A673 (cell line): ENCODE results near the gene OR2T4. TPM values are rescaled to one million over a fixed set of nuclear protein-coding genes. Genes with fewer than 3 reads are reported as not detected.

Experiments used
- BruUV-seq: library from RNA; stranded (reverse); fragments of 400-500 nt; replicated peaks from 2 replicates; lab custom pipeline; 2021; lab: Mats Ljungman, UMichigan
- CTCF ChIA-PET: fragments of 300-600 bp; sonication (Branson Sonifier 250); formaldehyde crosslinking; loops from one replicate; lab custom pipeline; 2022; ENCODE audit warnings: antibody characterized with exemption; lab: Charles Lee
- POLR2A ChIA-PET: fragments of 300-600 bp; sonication (Branson Sonifier 250); formaldehyde crosslinking; loops from one replicate; lab custom pipeline; 2022; ENCODE audit warnings: antibody characterized with exemption; ENCODE audit not compliant: low non-redundant PET; lab: Charles Lee
- DNase-seq: peaks from one replicate; pipeline ENCODE4 v3.0.0-alpha.2; 2015; ENCODE audit warnings: low spot score
- H3K27ac ChIP-seq: fragments of 200-600 bp; sonication (generic); 2 replicates; pipeline ENCODE4 v1.5.1; 2016; ENCODE audit warnings: mixed run types, low read depth, mild to moderate bottlenecking, mixed read lengths, antibody characterized with exemption, low read length; ENCODE audit not compliant: poor library complexity, severe bottlenecking
- H3K27me3 ChIP-seq: fragments of 200-600 bp; sonication (generic); replicated peaks from 2 replicates; pipeline ENCODE4 v1.6.1; 2017; ENCODE audit warnings: mixed run types, low read depth, mild to moderate bottlenecking, mixed read lengths, antibody characterized with exemption, low read length; ENCODE audit not compliant: insufficient read depth, poor library complexity
- H3K36me3 ChIP-seq: fragments of 200-600 bp; sonication (generic); 2 replicates; pipeline ENCODE4 v1.6.1; 2016; ENCODE audit warnings: mixed run types, mild to moderate bottlenecking, mixed read lengths, antibody characterized with exemption, low read length; ENCODE audit not compliant: insufficient read depth, poor library complexity, severe bottlenecking
- H3K4me1 ChIP-seq: fragments of 200-600 bp; sonication (generic); 2 replicates; pipeline ENCODE4 v1.6.1; 2017; ENCODE audit warnings: mixed run types, mild to moderate bottlenecking, mixed read lengths, antibody characterized with exemption, low read length; ENCODE audit not compliant: insufficient read depth, poor library complexity, severe bottlenecking
- H3K4me3 ChIP-seq: fragments of 200-600 bp; sonication (generic); 2 replicates; pipeline ENCODE4 v1.5.1; 2016; ENCODE audit warnings: low read depth, mixed run types, mild to moderate bottlenecking, mixed read lengths, low read length; ENCODE audit not compliant: poor library complexity, severe bottlenecking
- H3K9me3 ChIP-seq: fragments of 200-600 bp; sonication (generic); 2 replicates; pipeline ENCODE4 v1.6.1; 2016; ENCODE audit warnings: mixed run types, low read depth, mild to moderate bottlenecking, mixed read lengths, antibody characterized with exemption, low read length; ENCODE audit not compliant: poor library complexity, severe bottlenecking
- CTCF ChIP-seq: fragments of 300-800, 200-600 bp; sonication (generic); conservative IDR thresholded peaks from 2 replicates; pipeline ENCODE4 v1.5.1; 2017; ENCODE audit warnings: low read depth, mild to moderate bottlenecking, antibody characterized with exemption, low read length, moderate library complexity, mixed read lengths
- EZH2 ChIP-seq: fragments of 200-600 bp; sonication (generic); IDR thresholded peaks from 2 replicates; pipeline ENCODE4 v1.6.1; 2017; ENCODE audit warnings: borderline replicate concordance, low read depth, mild to moderate bottlenecking, mixed read lengths, antibody characterized with exemption, low read length; ENCODE audit not compliant: poor library complexity, severe bottlenecking
- intact Hi-C: fragments of 100-400 bp; cut with micrococcal nuclease; formaldehyde crosslinking; loops from one replicate; pipeline ENCODE4 v1.10.0; 2022; ENCODE audit not compliant: unreplicated experiment
- total RNA-seq: library from RNA; stranded (reverse); gene quantifications from 2 replicates; pipeline ENCODE4 v1.2.3, GENCODE V29; 2021

OR2T4 gene
- total RNA-seq, 1 experiment from 2014 or later: not detected

GRCh38 chr1:248343451-248343850 is 18.0 kb upstream of the OR2T4 start:
- no peaks in the 10 kb centered on the region for H3K9me3 ChIP-seq

GRCh38 chr1:248348475-248348874 is 13.0 kb upstream of the OR2T4 start, which contains the start of gene OR14C36:
OR14C36 (plus strand) TSS chr1:248348775; CDS start chr1:248348775, 0 bp downstream.
- CTCF ChIA-PET: no interaction called here
- no TSS peak for BruUV-seq
- no peak within 1 kb of the TSS for H3K4me3 ChIP-seq
- no peak for DNase-seq
- no peaks in the 10 kb centered on the region for H3K36me3 ChIP-seq
- intact Hi-C loops: no loop called here
- POLR2A ChIA-PET: no interaction called here
- H3K27ac ChIP-seq: no peak within 1 kb of the TSS
- peaks cover 13% of the 10 kb centered on the region for H3K27me3 ChIP-seq
- TF ChIP-seq CTCF (no peak), EZH2 (no peak)
- H3K9me3 ChIP-seq: no peaks in the 10 kb centered on the region
- no peaks in the 10 kb centered on the region for H3K4me1 ChIP-seq

More at GRCh38 chr1:248343451-248343850, 18.0 kb upstream of the OR2T4 start:
- ChIA-PET POLR2A (no interaction called here), CTCF (no interaction called here)
- BruUV-seq: no TSS peak
- Histone ChIP-seq H3K27me3 (no peaks in the 10 kb centered on the region), H3K4me1 (no peaks in the 10 kb centered on the region), H3K27ac (no peak overlapping the region), H3K36me3 (no peaks in the 10 kb centered on the region), H3K4me3 (no peak overlapping the region)
- TF ChIP-seq EZH2 (no peak), CTCF (no peak)
- intact Hi-C loops: no loop called here
- DNase-seq: no peak

GRCh38 chr1:248359415-248359814 is 2.0 kb upstream of the OR2T4 start:
- Histone ChIP-seq H3K36me3 (no peaks in the 10 kb centered on the region), H3K27ac (no peak overlapping the region), H3K4me3 (no peak overlapping the region), H3K4me1 (no peaks in the 10 kb centered on the region), H3K9me3 (peaks cover 1% of the 10 kb centered on the region), H3K27me3 (peaks cover 14% of the 10 kb centered on the region)
- intact Hi-C loops: no loop called here
- CTCF ChIA-PET: no interaction called here
- POLR2A ChIA-PET: no interaction called here
- no TSS peak for BruUV-seq
- DNase-seq: no peak
- no peak for TF ChIP-seq EZH2
- no peak for TF ChIP-seq CTCF
